ENCODE measurements around the gene TM9SF3.

DNA sequence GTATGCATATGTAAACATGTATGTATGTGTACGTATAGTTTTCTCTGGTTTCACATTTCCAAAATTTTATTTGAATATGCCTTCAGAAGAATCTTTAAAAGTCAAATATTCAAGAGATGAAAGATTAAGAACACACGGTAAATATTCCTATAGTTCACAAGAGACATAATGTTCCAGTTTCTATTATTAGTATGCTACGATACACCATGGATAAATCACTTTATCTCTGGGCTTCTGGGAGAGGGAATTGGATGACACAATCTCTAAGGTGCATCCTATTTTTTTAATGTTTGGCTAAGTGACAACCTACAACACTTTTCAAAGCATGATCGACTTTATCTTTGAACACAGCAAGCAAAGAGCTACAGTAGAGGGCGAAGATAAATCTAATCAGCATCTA is 13.8 kb downstream of the TM9SF3 start:
- TF ChIP-seq, protein P1, sequence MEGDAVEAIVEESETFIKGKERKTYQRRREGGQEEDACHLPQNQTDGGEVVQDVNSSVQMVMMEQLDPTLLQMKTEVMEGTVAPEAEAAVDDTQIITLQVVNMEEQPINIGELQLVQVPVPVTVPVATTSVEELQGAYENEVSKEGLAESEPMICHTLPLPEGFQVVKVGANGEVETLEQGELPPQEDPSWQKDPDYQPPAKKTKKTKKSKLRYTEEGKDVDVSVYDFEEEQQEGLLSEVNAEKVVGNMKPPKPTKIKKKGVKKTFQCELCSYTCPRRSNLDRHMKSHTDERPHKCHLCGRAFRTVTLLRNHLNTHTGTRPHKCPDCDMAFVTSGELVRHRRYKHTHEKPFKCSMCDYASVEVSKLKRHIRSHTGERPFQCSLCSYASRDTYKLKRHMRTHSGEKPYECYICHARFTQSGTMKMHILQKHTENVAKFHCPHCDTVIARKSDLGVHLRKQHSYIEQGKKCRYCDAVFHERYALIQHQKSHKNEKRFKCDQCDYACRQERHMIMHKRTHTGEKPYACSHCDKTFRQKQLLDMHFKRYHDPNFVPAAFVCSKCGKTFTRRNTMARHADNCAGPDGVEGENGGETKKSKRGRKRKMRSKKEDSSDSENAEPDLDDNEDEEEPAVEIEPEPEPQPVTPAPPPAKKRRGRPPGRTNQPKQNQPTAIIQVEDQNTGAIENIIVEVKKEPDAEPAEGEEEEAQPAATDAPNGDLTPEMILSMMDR (conservative IDR thresholded peaks at IDR 0.05; ENCODE audit: low read depth, low read length): no peak
- TF ChIP-seq EZH2 (IDR thresholded peaks at IDR 0.05; ENCODE audit: borderline replicate concordance, low read depth, low read length, poor library complexity, severe bottlenecking): no peak

All from A673 (cell line).